ENCODE measurements around the gene YWHAQ.

DNA sequence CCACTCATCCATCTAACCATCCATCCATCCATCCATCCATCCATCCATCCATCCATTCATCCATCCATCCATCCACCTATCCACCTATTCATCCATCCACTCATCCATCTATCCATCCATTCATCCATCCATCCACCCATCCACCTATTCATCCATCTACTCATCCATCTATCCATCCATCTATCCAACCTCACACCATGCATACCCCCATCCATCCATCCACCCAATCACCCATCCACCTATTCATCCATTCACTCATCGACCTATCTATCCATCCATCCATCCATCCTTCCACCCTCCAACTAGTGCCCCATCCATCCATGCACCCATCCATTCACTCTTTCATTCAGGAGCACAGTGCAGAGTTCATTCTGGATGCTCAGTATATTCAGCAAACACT is 21.5 kb upstream of the YWHAQ start:
- TF ChIP-seq, protein P1, sequence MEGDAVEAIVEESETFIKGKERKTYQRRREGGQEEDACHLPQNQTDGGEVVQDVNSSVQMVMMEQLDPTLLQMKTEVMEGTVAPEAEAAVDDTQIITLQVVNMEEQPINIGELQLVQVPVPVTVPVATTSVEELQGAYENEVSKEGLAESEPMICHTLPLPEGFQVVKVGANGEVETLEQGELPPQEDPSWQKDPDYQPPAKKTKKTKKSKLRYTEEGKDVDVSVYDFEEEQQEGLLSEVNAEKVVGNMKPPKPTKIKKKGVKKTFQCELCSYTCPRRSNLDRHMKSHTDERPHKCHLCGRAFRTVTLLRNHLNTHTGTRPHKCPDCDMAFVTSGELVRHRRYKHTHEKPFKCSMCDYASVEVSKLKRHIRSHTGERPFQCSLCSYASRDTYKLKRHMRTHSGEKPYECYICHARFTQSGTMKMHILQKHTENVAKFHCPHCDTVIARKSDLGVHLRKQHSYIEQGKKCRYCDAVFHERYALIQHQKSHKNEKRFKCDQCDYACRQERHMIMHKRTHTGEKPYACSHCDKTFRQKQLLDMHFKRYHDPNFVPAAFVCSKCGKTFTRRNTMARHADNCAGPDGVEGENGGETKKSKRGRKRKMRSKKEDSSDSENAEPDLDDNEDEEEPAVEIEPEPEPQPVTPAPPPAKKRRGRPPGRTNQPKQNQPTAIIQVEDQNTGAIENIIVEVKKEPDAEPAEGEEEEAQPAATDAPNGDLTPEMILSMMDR (IDR thresholded peaks at IDR 0.05): no peak
- TF ChIP-seq EP300 (IDR thresholded peaks at IDR 0.05): no peak
- no peak for TF ChIP-seq POLR2AphosphoS5 (IDR thresholded peaks at IDR 0.05)
